ENCODE results near the gene NGFR.

DNA sequence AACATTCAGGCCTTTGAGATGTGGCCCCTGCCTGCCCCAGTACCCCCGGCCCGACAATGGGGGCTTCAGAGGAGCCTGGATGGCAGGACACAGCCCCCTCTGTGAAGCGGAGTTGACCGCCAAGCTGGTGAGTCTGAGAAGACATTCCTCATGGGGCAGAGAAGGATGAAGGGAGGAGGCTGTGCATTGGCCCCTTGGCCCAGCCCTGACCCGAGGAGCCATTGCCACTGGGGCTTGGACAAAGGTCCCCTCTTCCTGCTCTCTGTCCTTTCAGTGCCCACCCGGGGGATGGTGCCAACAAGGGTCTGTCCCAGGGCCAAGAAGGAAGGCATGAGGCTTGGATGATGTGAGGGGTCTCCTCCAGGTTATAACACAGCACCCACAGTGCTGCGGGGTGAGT is 49.5 kb upstream of the NGFR start:
- TF ChIP-seq, protein P1, sequence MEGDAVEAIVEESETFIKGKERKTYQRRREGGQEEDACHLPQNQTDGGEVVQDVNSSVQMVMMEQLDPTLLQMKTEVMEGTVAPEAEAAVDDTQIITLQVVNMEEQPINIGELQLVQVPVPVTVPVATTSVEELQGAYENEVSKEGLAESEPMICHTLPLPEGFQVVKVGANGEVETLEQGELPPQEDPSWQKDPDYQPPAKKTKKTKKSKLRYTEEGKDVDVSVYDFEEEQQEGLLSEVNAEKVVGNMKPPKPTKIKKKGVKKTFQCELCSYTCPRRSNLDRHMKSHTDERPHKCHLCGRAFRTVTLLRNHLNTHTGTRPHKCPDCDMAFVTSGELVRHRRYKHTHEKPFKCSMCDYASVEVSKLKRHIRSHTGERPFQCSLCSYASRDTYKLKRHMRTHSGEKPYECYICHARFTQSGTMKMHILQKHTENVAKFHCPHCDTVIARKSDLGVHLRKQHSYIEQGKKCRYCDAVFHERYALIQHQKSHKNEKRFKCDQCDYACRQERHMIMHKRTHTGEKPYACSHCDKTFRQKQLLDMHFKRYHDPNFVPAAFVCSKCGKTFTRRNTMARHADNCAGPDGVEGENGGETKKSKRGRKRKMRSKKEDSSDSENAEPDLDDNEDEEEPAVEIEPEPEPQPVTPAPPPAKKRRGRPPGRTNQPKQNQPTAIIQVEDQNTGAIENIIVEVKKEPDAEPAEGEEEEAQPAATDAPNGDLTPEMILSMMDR (IDR thresholded peaks at IDR 0.05) = no peak
- TF ChIP-seq POLR2A (IDR thresholded peaks at IDR 0.05) = no peak

Data from testis (tissue), 2 donors.